GM18507 (cell line): ENCODE results near the gene C18orf63.
"Not testable (repeated sequence)": the region's sequence is repeated elsewhere in the genome, so short reads cannot be mapped to it uniquely, and the experiment has no call there.

Experiments used
- DNase-seq: peaks from one replicate; pipeline ENCODE4 v3.0.0; 2011; ENCODE audit warnings: low read depth; ENCODE audit not compliant: insufficient read length; ENCODE audit errors: extremely low spot score
- FAIRE-seq: peaks from 2 replicates; lab custom pipeline; 2011; peaks lifted over from hg19 to GRCh38; lab: Jason Lieb, UNC

The C18orf63 gene

DNA sequence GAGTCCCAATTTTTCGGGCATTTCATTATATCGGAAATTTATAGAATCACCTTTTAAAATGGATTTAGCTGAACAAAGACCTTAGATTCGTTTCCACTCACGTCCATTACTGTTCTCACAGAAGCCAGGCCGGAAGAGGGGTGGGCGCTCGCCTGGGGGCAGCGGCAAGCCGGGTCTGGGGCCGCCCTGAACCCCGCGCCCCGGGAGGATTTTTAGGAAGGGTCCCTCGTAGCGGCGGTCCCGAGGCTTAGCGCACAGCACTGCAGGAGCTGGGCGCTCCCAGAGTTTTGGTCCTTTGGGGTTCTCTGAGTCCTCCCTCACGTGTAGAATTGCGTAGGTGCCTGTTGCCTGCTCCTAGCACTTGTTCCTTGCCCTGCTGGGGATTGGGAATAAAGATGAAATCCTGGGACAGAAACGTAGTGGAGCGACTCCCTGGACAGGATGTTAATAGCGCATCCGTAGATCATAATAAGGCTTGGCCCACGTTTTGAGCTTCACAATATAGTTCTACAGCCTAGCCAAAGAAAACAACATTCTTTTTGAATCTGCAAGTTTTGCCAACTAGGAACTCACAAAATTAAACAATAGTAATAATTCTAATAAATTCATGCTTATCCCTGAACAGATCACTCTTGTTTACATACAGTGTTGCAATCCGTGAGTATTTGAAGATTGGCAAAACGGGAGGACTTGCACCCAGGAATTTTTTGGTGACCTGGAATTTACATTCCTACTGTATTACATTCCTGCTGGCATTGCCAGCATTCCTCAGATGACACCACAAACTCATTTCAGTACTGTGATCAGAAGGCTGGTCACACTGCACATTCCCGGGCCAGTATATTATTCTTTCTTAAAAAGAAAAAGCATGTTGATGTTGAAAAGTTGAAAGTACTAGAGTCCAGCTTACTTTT is 875 bp downstream of the C18orf63 start:
- DNase-seq = no peak
- no peak for FAIRE-seq

DNA sequence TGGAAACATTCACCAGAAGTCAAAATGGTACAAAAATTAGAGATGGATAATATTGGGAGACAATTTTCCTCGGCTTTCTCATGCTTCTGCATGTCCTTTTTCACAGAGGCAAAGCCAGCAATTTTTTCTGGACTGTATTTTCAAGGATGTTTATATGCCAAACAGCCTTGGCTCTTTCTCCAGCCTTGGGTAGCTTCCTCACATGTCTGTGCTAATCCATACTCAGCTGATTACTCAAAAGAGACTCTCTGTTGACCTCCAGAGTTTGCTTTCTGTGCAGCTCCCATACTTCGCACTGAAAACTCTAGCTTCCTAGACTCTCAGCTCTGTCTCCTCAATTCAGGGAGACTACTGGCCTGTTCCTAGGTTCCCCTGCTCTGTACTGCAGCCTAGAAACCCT is 10.6 kb downstream of the C18orf63 start:
- DNase-seq (no peak), FAIRE-seq (no peak)

DNA sequence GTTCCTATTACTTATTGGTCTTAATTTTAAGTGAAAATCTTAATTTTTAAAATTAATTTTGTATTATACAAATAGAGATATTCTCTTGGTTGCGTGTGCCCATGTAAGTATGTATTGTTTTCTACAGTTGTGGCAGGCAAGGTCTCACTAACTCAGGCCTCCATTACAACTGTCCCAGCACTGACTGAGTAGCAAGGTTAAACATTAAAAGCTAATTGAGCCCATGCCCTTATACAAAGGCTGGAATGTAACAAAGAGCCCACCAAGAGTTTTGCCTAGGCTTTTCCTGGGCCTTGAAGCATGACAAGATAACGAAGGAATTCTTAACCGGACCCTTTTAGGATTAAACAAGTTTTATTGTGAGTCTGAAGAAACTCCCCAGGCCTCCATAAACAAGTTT is 11.2 kb downstream of the C18orf63 start:
- FAIRE-seq, DNase-seq: not testable (repeated sequence)

DNA sequence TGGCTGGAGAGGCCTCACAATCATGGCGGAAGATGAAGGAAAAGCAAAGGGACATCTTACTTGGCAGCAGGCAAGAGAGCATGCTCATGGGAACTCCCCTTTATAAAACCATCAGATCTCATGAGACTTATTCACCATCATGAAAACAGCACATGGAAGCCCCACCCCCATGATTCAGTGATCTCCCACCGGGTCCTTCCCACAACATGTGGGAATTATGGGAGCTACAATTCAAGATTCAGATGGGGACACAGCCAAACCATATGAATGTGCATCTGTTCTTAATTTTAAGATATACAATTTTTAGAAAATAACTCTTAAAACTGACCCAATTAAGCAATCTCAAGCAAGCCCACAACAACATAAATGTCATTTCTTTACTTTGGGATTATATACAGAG is 12.6 kb downstream of the C18orf63 start:
- DNase-seq = no peak
- FAIRE-seq = no peak

DNA sequence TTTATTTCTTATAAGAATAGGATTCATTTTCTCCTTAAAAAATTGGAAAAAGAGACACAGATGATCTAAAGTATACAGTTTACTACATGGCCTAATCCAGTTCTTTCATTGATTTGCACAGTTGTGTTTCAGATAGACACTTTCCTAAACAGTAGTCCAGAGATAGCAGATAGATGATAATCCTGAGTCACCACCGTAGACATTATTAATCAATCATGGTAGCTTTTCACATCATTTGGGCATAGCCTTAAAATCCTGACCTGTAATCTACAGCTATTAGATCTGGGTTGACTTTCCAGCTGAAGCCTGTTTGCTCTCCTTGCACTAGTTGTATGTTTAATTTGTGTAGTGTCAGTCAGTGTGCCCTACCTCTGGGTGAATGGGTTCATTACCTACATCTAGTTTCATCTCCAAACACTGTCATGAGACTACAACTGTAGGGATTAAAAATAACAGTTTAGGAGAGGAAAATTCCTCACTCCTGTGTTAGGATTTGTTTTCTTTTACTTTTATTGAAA is 14.1 kb downstream of the C18orf63 start:
- FAIRE-seq = peak; percentile 21
- DNase-seq = no peak

DNA sequence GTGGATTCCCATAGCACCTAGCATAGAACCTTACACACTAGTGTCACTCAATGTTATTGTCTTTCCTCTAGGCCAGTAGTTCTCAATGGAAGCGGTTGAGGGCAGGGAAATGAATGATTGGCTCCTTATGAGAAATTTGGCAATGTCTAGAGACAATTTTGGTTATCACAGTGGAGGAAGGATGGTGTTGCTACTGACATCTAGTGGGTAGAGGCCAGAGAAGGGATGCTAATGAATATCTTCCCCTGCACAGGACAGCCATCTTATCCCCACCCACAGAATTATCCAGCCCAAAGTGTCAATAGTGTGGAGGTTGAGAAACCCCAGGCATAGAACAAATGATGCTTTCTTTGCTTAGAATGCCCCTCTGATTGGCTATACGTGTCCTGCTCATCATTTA is 15.8 kb downstream of the C18orf63 start:
- FAIRE-seq (no peak), DNase-seq (no peak)

DNA sequence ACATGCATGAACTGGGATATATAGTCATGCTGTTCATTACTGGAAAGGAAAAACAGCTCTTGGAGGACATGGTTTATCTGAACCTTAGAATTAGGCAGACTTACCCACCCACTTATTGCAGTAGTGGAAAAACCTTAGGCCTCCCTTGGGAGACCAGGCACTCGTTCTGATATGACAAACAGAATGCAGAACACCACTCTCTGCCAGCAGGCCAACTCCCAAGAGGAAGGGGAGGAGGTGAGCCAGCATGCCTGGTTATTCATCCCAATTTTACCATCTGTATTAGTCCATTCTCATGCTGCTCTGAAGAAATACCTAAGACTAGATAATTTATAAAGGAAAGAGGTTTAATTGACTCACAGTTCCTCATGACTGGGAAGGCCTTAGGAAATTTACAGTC is 17.5 kb downstream of the C18orf63 start:
- DNase-seq (no peak), FAIRE-seq (no peak)

DNA sequence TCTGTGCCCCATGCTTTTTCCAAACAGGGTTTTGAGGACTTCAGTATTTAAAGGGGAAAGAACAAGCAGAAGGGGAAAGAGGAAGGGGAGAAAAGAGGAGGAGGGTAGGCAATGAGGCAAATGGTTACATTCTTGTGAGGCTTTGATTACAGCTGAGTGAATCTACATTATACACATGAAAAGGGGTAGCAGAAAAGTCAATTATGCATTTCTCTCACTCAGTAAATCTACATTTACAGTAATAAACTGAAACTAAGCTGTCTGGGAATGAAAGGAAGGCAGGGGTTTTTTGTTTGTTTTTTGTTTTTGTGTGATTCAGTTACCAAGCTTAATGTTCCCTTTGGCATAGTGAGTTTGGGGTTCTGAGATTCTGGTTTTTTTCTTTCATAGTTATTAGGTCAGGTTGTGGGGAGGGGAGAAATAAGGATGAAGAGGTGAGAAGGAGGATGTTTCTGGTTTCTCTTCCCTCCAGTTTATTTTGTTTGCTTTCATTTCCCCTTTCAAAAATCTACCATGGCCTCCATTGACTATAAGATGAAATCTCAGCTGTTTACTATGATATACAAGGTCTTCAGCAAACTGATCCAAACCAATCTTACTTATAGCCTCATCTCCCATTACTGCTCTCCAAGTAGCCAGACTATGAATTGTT is 18.7 kb downstream of the C18orf63 start:
- FAIRE-seq (peak; percentile 39), DNase-seq (no peak)

DNA sequence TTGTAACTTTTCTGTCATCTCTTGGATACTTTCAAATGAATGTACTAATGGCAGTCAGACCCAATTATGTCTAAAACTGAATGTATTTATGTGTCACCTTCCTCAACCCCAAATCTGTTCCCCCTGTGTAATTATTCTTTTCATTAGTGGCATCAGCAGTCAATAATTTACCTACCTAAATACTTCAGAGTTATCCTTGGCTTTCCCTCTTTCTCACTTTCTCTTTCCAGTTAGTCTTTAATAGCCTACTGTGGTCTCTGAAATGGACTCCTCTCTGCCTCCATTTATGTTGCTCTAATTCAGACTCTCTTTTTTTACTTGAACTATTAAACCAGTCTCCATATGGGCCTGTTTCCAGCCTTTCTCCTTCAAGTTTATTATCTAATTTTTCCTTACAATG is 21.0 kb downstream of the C18orf63 start:
- DNase-seq (no peak), FAIRE-seq (peak; percentile 67)

DNA sequence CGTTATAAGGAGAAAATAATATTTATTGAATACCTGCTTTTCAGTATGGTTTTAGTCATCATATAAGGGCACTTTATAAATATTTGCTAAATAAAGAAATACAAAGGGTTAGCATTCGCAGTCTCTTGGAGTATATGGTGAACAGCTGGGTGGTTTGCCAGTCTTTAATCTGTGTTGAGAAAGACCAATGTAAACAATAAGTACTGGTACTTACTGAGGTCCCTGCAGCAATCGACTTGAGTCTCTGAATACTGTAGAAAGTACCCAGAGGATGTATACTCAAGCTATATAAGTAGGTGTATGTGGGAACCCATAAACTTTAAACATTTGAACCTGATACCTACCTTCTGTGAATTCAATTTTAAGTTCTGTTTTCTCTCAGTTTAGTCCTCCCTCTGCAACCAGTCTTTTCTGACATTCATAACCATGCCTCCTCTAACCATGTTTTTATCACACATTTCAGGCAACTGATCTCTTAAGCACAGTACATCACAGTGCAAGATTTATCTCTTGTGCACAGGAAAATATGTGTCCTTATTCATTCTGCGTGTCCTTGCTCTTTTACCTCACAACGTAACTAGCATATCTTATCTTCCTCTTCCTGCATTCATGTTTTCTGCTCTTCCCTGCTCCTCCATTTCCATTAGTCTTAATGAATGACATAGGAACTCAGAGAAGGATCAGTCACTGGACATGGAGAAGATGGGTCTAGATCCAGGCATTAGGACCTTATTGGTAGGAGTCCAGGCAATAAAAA is 21.7 kb downstream of the C18orf63 start:
- DNase-seq (no peak), FAIRE-seq (no peak)

DNA sequence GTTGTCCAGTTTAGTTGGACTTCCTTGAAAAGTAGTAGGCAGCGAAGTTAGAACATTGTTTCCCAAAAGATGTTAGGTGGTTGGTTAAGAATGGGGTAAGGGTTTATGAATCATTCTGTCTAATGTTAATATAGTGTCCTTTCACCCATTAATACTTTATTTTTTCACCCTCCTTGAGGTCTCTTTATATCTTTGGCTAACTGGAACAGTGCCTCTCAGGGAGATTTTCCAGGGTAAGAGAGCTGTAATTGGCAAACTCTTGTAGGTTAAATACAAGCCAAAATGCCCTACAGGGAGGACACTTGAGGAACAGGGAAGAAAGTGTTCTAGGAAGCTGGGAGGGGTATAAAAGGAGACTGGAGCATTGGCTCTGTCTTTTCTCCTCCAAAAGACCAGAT is 22.3 kb downstream of the C18orf63 start:
- FAIRE-seq (no peak), DNase-seq (no peak)

DNA sequence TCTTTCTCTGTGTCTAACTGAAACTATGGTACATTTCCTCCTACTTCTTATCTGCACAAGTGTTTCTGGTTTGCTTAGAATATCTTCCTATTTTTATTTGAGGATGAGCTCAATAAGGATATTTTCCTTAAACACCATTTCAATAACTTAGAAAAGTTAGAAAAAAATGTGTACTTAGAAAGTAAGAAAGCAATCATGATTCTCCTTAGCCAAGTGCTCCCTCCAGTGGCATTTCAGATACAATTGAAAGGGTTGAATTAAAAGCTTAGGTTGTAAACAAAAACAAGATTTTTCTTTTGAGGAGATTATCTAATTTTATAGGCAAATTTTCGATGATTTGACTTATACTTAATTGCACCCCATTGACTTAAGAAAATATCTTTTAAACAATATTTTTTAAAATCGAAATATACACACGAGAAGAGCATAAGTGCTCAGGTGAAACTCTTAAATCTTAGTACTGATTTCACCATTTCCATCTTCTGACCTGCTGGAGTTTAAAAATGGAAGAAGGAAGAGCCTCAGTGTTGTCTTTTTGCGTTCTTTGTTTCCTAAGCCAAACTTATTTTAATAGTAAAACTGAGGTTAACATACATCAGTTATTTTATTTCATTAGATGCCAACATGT is 26.9 kb downstream of the C18orf63 start:
- DNase-seq = no peak
- FAIRE-seq = peak; percentile 55

DNA sequence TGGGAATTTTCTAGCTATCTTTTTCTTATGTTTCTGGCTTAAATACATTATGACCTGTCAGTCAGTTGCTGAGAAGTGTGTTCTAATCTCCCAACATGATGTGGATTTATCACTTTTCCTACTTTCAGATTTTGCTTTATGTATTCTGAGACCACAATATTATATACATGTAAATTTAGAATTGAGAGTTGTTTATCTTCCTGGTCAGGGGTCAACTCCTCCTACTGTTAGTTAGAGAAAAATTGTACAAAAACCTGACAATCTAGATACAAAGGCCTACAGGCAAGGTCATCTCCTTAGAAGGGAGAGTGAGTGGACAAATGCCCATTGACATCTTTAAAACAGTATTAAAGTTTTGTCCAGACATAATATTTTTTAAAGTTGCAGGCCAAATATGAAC is 30.6 kb downstream of the C18orf63 start:
- DNase-seq (no peak), FAIRE-seq (no peak)

DNA sequence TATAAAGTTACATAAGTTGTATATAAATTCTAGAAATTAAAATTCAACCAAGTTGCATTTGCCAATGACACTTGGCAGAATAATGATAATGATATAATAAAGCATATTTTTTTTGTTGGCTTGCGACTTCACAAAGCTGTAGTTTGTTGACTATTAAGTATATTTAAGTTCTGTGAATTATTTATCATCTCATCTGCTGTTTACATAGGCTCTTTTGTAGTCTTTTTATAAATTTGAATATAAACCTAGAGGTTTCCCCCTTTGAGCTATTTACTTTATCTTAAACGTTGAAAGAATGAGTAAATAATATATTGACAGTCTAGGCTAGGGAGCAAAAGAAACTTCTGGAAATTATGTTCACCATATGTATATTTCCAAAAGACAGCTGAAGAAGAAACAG is 32.9 kb downstream of the C18orf63 start:
- FAIRE-seq = no peak
- no peak for DNase-seq

DNA sequence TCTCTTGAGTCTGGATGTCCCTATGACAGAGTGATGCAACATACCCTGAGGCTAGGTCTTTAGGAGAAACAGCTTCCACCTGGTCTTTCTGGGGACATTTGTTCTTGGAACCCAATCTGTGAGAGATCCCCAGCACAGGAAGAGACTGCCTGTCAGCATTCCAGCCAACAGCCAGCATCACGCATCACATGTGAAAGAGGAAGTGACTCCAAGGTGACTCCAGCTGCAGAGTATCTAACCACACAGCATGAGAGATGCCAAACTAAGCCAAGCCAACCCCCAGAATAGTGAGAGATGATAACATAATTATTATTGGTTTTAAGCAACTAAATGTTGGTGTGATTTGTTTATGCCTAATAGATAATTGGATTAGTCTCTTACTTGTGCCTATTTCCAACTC is 35.7 kb downstream of the C18orf63 start:
- FAIRE-seq (peak; percentile 12), DNase-seq (no peak)

DNA sequence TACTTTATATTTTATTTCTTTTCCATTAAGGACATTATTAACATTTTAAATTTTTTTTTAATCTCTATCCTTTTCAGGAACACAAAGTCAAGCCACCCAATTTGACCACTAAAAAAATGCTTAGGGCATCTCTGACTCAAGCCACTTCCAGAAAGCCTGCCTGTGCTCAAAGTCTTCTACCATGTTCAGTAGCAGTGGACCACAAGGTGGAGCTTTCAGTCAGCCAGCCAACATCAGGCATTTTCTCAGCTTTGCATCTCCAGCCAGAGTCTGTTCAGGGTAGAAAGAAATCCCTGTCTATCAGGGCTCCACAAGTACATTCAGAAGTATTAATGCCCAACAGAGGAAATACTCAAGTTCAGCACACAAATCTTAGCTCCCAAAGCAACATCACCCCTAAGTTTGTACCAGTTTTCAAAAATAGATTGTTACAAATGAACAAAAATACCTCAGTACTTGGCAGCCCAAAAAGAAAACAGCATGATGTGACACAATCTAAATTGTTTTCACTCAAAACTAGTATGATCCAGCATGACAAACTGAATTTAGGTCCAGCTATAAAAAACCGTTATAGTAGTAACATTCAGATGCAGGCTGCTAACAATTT is 37.6 kb downstream of the C18orf63 start:
- DNase-seq (no peak), FAIRE-seq (peak; percentile 53)

DNA sequence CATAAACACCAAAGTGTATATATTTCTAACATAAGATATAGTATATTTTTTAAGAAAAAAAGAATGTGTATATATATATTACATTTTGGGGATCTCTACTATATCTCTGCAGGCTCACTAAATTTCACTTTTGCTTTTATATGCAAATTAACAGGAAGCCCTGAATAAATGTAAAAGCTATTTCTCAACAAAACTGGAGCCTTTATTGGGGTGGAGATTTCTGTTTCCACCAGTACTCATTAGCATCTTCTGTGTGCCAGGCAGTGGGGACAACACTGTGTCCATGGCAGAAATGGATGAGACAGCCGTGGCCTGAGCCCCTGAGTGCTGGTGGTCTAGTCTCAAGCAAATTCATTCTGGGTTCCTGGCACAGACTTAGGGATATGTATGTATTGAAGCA is 41.3 kb downstream of the C18orf63 start:
- no peak for DNase-seq
- no peak for FAIRE-seq

DNA sequence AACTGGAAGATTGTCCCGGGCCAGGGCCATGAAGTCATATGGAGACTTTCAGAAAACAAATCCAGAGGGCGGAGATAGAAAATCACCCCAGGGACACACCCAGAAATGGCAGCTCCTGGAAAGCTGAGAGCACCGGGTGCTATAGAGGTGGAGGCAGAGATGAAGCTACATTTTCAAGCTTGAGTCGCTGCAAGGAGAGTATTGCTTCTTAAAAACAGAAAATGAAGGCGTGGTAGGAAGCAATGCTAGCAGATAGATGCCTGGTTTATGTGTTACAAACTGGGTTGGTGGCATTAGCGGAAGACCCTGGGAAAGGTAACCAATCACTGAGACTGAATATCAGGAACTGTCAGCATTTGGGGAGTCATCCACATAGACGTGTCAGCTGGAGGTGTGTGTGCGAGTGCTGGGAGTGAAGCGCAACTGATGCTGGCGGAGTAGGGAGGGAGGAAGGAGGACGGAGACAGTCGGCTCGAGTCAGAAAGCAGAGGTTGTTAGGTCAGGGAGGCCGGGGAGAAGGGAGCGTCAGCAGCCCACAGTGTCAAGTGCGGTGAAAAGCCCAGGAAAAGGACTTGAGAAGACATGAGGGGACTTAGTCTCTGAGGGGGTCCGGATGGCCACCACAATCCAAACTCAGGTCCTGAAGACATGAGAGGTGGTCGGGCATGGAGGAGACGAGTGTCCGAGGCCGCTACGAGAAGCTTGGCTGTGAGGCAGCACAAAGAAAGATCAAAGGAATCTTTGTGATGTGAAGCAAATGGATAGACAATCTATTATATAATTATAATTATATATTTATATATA is 45.4 kb downstream of the C18orf63 start:
- no peak for DNase-seq
- no peak for FAIRE-seq

DNA sequence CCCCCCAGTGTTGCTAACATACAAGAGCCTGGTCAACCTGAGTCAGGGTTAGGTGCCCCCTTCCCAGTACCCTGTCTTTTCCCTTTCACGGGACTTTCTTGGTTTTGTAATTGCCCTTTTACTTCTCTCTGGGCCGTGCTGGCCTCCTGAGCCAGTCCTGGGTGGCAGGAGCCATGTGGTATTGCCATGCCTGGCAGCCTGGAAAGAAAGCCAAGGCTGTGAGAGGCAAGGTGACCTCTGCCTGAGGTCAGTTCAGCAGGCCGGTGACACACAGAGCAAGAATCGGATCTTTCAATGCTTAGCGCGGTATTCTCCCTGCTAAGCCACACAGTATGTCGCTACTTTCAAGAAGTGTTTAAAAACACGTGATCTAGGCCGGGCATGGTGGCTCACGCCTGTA is 52.3 kb downstream of the C18orf63 start:
- FAIRE-seq (no peak), DNase-seq (no peak)
